T follicular helper cell (primary cell): Measurements from ENCODE around the gene OR2B6.
"Not testable (repeated sequence)": the region's sequence is repeated elsewhere in the genome, so short reads cannot be mapped to it uniquely, and the experiment has no call there.

Experiments used
- DNase-seq: peaks from one replicate; pipeline ENCODE4 v3.0.0-alpha.2; 2020; ENCODE audit warnings: low read depth
- total RNA-seq, 2 experiments: gene quantifications; one replicate each; lab custom pipeline; 2026; lab: John Stamatoyannopoulos, UW

The OR2B6 gene
- 0 reads per million in 2 experiments for total RNA-seq

GRCh38 chr6:27956941-27957340, at the start of gene OR2B6:
OR2B6 (plus strand) TSS chr6:27957241; CDS start chr6:27957241, 0 bp downstream.
- DNase-seq: no peak

GRCh38 chr6:27908017-27908416, 49.0 kb upstream of the OR2B6 start:
- DNase-seq: no peak

- no peak for DNase-seq
These were observed 45.0 kb upstream of the OR2B6 start, which contains the start of gene OR2B2 for GRCh38 chr6:27911956-27912446. OR2B2 (minus strand) TSS chr6:27912396; CDS start chr6:27912319, 77 bp downstream.

- no peak for DNase-seq
These were observed 34.1 kb upstream of the OR2B6 start for GRCh38 chr6:27922949-27923348.

GRCh38 chr6:27924179-27924578, 32.9 kb upstream of the OR2B6 start:
- DNase-seq: no peak

- DNase-seq: not testable (repeated sequence)
These were observed 29.0 kb upstream of the OR2B6 start for GRCh38 chr6:27928041-27928440.

- DNase-seq: not testable (repeated sequence)
These were observed 27.1 kb upstream of the OR2B6 start for GRCh38 chr6:27929930-27930329.

GRCh38 chr6:27931209-27931608, 25.8 kb upstream of the OR2B6 start:
- DNase-seq: no peak

GRCh38 chr6:27940766-27941165, 16.3 kb upstream of the OR2B6 start:
- DNase-seq: no peak

- DNase-seq: not testable (repeated sequence)
These were observed 14.0 kb upstream of the OR2B6 start for GRCh38 chr6:27943072-27943471.

GRCh38 chr6:27948237-27948636, 8.8 kb upstream of the OR2B6 start:
- DNase-seq: no peak

- no peak for DNase-seq
These were observed 6.0 kb upstream of the OR2B6 start for GRCh38 chr6:27951040-27951439.

- DNase-seq: no peak
These were observed 475 bp downstream of the OR2B6 start for GRCh38 chr6:27957516-27957915.

GRCh38 chr6:27962506-27962905, 5.5 kb downstream of the OR2B6 start:
- DNase-seq: no peak

- no peak for DNase-seq
These were observed 9.0 kb downstream of the OR2B6 start for GRCh38 chr6:27966044-27966443.

- no peak for DNase-seq
These were observed 9.9 kb downstream of the OR2B6 start for GRCh38 chr6:27966816-27967426.

GRCh38 chr6:27970444-27970843, 13.4 kb downstream of the OR2B6 start:
- no peak for DNase-seq

- DNase-seq: no peak
These were observed 15.7 kb downstream of the OR2B6 start for GRCh38 chr6:27972750-27973149.

- DNase-seq: no peak
These were observed 20.3 kb downstream of the OR2B6 start for GRCh38 chr6:27977387-27977786.

- DNase-seq: no peak
These were observed 21.7 kb downstream of the OR2B6 start for GRCh38 chr6:27978705-27979104.

GRCh38 chr6:27980111-27980510, 23.1 kb downstream of the OR2B6 start:
- no peak for DNase-seq

- no peak for DNase-seq
These were observed 30.1 kb downstream of the OR2B6 start for GRCh38 chr6:27986928-27987725.

- no peak for DNase-seq
These were observed 37.6 kb downstream of the OR2B6 start for GRCh38 chr6:27994616-27995015.
